ENCODE measurements around the gene TOX2.

TOX2 gene

GRCh38 chr20:44095831-44096230 is 181.2 kb downstream of the TOX2 start:
- DNase-seq (ENCODE audit: low read depth in 1 of 2, low spot score in 1 of 2) = no peak

GRCh38 chr20:44097521-44098255 is 183.0 kb downstream of the TOX2 start:
- DNase-seq (ENCODE audit: low read depth in 1 of 2, low spot score in 1 of 2) = no peak

GRCh38 chr20:44098256-44098630 is 183.6 kb downstream of the TOX2 start:
- no peak for DNase-seq (ENCODE audit: low read depth in 1 of 2, low spot score in 1 of 2)

GRCh38 chr20:44098657-44099056 is 184.0 kb downstream of the TOX2 start:
- no peak for DNase-seq (ENCODE audit: low read depth in 1 of 2, low spot score in 1 of 2)

- DNase-seq (ENCODE audit: low read depth in 1 of 2, low spot score in 1 of 2) = no peak
These were observed 185.2 kb downstream of the TOX2 start for GRCh38 chr20:44099832-44100231.

GRCh38 chr20:44102582-44102981 is 187.9 kb downstream of the TOX2 start:
- DNase-seq (ENCODE audit: low read depth in 1 of 2, low spot score in 1 of 2) = no peak

- DNase-seq (ENCODE audit: low read depth in 1 of 2, low spot score in 1 of 2) = no peak
These were observed 190.3 kb downstream of the TOX2 start for GRCh38 chr20:44104798-44105517.

GRCh38 chr20:44106615-44107014 is 192.0 kb downstream of the TOX2 start:
- DNase-seq (ENCODE audit: low read depth in 1 of 2, low spot score in 1 of 2) = no peak

- no peak for DNase-seq (ENCODE audit: low read depth in 1 of 2, low spot score in 1 of 2)
These were observed 195.3 kb downstream of the TOX2 start for GRCh38 chr20:44109951-44110361.

- no peak for DNase-seq (ENCODE audit: low read depth in 1 of 2, low spot score in 1 of 2)
These were observed 196.3 kb downstream of the TOX2 start for GRCh38 chr20:44110816-44111568.

GRCh38 chr20:44111712-44112335 is 197.2 kb downstream of the TOX2 start:
- no peak for DNase-seq (ENCODE audit: low read depth in 1 of 2, low spot score in 1 of 2)

- no peak for DNase-seq (ENCODE audit: low read depth in 1 of 2, low spot score in 1 of 2)
These were observed 197.8 kb downstream of the TOX2 start for GRCh38 chr20:44112456-44112855.

GRCh38 chr20:44112889-44113617 is 198.4 kb downstream of the TOX2 start:
- no peak for DNase-seq (ENCODE audit: low read depth in 1 of 2, low spot score in 1 of 2)

GRCh38 chr20:44113618-44114376 is 199.1 kb downstream of the TOX2 start:
- no peak for DNase-seq (ENCODE audit: low read depth in 1 of 2, low spot score in 1 of 2)

- no peak for DNase-seq (ENCODE audit: low read depth in 1 of 2, low spot score in 1 of 2)
These were observed 200.5 kb downstream of the TOX2 start for GRCh38 chr20:44115181-44115580.

- no peak for DNase-seq (ENCODE audit: low read depth in 1 of 2, low spot score in 1 of 2)
These were observed 201.4 kb downstream of the TOX2 start for GRCh38 chr20:44115762-44116644.

- no peak for DNase-seq (ENCODE audit: low read depth in 1 of 2, low spot score in 1 of 2)
These were observed 202.9 kb downstream of the TOX2 start for GRCh38 chr20:44117296-44118184.
